HG02852 (cell line): ENCODE data around the gene GNAI1.

Source experiments
- ATAC-seq: cut with Tn5 transposase; IDR thresholded peaks from one replicate; pipeline ENCODE4 v1.9.1; 2021; ENCODE audit warnings: mild to moderate bottlenecking, moderate library complexity; ENCODE audit not compliant: unreplicated experiment

The GNAI1 gene

DNA sequence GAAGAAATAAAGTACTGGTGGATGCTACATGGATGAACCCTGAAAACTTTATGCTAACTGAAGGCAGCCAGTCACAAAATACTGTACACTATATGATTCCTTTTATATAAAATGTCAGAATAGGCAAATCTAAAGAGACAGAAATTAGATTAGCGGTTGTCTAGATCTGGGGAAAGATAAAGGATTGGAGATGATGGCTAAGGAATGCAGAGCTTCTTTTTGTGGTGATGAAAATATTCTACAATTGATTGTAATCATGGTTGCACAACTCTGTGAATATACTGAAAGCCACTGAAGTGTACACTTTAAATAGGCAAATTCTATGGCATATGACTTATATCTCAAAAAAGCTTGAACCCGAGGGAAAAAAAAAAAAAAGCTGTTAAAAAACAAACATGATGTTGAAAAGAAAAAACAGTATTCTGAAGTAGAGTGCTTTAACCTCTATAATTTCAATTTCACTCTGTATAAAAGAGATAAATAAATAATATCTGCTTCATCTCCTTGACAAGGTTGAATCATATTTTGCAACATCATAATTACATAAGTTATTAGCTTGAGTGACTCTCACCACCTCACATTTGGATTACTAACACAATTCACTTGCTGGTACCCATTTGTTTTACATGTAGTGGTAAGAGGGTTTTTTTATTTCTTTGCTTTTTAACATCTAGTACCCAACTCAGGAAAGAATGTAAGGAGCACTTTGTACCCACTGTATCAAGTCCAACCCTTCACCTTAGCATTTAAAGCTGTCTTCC is 2.8 kb upstream of the GNAI1 start:
- ATAC-seq = no peak

DNA sequence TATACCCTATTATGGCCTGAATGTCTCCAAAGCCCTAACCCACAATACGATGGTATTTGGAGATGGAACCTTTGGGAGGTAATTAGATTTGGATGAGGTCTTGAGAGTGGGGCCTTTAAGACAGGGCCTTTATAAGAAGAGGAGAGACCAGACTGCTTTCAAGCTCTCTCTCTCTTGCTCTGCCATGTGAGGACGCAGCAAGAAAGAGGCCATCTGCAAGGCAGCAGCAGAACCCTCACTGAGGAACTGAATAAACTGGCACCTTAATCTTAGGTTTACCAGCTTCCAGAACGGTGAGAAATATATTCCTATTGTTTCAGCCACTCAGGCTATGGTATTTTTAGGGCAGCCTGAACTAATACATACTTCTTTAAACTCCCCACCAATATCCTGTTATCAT is 2.0 kb upstream of the GNAI1 start:
- ATAC-seq = no peak

DNA sequence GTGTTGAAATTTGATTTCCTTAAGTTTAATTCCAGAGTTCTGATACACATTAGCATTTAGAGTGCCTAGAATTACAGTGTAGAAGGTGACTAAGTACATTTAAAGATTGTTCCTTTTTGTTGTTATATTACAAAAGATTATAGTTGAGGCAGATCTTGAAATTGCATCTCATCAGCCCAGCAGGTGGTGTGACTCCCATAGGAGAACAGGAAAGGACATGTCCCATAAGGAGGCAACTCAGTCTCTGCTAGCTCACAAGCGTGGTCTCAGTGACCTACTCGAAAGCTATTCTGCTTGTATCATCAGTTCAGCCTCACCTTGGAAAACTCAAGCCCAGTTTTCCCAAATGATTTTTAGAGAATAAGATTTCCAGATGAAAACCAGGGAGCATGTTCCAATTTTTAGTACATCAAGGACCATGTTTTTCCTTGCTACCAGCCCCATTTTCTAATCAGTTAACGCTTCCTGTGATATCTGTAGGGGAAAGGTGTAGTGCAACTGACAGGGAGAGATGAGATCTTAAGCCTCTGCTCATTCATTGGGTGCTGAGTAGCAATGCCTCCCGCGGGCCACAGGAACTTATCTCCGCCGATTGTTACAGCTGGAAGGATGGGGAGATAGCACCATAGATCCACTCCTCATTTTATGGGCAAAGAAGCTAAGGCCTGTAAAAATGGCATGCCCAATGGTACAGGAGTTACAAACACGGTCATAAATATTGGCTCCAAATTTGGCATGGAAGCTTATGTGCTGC is 1.1 kb upstream of the GNAI1 start:
- no peak for ATAC-seq

DNA sequence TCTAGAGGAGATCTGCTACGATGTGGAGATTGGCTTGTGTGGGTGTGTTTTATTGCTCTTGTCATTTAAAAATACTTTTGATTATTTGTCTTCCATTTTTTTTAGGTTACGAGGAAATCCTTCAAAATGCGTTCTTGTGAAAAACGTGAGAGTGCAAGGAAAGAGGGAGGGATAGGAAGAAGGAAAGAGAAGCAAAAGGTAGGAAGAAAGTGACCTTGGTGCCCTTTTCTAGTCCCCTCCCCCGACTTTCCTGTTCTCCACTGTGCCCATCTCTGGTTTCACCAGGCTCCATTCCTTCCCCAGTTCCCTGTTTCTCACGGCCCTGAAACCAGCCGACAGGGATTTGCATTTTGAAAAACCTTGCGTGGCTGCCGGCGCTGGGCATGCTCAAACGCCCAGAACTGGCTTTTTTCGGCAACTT is 506 bp upstream of the GNAI1 start:
- no peak for ATAC-seq

DNA sequence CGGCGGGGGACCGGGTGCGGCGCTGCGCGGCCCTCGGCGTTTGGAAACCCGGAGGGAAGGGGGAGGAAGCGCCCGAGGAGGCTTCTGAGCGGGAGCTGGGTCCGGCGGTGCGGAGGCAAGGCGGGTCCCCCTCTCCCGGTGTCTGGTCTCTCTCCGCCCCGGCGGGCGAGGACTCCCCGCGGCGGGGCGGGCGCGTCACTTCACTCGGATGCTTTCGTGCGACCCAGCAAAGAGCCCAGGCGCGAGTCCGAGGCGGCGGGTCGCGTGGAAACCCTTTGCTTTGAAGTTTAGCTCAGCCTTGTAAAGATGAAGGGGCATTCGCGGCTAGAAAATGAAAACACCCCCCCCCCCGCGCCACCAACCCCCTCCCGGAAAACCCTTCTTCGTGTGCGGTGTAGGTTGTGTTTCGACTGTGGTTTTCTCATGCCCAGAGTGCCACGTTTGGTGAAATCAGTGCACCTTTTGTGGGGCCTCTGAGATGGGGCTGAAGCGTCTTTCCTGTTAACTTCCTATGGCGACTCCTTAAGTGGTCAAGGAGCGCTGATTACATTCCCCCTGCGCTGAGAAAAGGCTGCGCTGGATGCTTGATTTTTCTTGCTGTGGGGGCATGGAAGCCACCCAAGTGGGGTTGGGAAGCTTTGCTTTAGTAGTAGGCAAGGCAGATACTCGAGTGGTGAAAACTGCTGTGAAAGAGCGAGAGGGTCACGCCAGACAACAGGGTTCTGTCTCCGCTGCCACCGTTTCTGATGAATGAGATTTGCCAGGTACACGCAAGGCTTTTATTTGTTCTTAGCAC is 876 bp downstream of the GNAI1 start:
- ATAC-seq = no peak

DNA sequence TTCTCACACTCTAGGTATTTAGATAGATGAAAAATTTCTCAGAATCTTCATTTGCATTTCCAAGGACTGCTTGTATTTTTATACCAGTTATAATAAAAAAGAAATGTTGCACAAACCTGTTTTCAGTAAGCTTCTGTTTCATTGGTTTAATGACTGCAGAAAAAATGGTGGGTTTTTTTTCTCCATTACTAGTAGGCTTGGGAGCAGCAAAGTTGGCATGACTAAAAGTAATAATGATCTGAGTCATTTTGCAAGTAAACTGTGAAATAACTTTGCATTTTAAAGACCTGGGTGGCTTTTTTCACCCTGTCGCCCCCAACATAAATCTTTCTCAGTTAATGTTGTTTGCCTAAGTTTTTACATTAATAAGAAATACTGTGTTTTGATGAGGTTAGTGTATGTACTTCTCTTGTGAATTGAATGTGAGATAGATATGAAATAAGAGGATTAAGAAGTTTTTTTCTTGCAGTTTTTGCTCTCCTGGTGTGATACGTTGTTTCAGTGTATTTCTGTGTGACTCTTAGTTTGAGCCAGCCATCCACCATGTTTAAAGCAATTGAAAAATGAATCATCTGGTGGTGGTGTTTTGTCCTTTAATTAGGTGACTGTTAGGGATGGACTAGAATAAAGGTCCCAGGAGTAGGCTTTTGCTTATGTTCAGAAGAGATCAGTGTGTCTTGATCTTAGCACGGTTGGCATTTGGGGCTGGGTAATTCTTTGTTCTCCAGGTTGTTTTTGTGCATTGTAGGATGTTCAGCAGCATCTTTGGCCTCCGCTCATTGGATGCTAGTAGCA is 1.8 kb downstream of the GNAI1 start:
- no peak for ATAC-seq

DNA sequence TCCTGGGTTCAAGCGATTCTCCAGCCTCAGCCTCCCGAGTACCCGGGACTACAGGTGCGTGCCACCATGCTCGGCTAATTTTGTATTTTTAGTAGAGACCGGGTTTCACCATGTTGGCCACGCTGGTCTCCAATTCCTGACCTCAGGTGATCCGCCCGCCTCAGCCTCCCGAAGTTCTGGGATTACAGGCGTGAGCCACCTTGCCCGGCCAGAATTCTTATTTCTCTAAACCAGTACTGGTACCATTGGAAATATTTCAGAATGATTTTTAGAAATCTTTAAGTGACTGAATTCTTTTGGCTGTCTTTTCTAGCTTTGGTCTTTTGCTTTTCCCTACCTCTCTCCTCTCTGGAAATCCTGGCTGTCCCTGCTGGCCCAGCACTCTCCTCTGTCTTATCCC is 2.8 kb downstream of the GNAI1 start:
- ATAC-seq = no peak

DNA sequence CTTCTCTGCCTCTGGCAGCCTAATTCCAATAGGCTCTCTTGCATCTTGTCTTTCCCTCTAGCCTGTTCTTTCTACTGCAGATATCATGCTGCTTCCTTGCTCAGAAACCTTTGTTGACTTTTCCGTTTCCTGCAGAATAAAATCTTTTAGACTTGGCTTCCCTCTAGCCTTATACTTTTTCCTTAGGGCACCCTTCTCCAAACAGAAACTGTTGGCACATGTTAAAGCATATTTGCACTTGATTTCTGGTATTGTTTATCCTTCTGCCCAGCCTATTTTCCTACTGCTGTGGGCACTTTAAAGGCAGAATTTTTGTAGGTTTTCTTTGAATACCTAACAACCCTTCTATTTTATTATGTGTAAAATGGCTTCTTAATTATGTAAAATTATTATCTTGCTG is 4.6 kb downstream of the GNAI1 start:
- ATAC-seq = no peak

DNA sequence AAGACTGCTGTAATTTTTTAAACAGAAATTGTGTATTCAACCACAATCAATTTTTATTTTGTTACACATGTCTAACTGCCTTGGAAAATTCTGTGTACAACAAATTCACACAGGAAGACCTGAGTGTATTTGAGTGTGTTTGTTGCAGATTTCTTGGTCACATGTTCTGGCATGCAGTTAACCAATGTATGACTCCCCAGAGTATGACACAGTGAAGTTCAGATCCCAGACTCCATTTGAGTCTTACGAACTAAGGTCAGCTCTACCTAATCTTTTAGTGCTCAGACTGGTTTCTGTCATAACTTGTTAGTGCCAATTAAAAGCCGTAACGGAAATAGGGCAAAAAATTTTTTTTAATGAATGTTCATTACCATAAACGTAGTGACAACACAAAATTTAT is 5.8 kb downstream of the GNAI1 start:
- ATAC-seq = no peak

DNA sequence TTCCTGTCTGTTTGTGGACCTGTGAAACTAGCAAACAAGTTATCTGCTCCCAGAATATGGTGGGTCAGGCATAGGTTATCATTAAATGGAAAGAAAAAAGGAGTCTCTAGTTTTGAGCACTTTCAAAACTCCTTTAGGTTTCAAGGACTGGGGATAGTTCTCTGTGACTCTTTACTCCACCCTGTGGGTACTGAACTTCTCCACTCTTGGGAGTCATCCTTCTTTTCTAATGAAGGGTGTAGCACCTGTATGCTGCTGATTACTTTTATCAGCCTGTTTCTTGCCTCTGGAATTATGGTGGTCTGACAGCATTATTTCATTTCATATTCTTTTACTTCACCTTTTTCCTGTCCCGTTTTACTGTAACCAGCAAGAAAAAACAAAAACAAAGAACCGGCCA is 6.7 kb downstream of the GNAI1 start:
- ATAC-seq = no peak

DNA sequence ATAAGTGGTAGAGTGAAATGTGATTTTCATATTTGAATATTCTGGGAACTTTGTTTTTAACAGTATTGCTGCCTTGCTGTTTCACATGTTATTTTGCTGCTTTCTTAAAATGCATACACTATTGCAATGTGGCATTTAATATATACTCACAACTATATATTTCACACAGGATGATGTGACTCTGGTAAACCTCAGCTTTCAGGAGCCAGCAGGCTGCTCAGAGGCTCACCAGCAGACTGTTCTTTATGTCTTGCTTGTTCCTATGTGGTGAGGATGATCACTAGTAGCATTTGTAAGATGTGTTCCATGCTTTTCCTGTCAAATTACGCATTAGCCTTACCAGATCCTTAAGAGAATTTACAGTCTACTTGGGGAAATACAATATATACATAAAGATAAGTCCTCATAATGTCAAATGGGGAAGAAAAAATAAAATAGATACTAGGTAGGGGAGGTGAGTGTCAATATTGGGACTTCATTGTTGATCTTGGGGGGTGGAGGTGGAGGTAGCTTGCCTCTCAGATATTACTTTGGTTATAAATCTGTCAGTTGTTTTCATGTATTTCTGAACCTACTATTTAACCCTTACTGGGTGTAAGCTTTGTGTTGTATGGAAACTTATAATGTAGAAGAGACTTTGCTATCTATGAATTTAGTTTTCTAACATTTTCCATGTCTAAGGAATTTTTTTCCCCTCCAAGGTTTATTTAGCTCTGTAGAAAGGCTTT is 8.4 kb downstream of the GNAI1 start:
- ATAC-seq = no peak

DNA sequence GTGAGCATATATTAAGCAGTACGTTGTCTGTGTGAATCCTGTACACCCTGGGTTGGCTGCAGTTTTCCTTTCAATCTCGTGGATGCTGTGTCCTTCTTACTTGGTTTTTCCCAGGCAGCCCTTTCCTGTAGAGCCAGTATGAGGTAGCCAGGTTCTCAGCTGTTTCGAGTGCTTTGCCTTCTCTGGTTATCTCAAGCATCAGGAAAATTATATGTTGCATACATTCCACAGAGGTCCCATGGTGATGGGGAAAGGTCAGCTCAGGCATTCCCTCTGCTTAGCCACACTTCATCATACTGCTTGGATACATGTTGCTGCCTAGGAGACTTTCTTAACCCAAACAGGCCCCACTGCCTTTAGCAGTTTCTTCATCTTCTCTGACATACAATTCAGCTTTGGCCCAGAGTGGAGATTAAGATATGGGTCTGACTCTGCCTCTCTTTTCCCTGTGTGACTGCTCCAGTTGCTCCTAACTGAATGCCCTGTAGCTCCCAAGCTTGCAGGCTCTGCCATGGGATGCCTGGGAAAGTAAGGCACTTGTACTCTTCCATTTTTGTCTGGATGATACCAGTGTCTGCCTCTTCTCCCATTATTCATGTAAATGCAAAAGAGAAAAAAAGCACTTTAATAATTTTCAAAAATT is 11.3 kb downstream of the GNAI1 start:
- no peak for ATAC-seq

DNA sequence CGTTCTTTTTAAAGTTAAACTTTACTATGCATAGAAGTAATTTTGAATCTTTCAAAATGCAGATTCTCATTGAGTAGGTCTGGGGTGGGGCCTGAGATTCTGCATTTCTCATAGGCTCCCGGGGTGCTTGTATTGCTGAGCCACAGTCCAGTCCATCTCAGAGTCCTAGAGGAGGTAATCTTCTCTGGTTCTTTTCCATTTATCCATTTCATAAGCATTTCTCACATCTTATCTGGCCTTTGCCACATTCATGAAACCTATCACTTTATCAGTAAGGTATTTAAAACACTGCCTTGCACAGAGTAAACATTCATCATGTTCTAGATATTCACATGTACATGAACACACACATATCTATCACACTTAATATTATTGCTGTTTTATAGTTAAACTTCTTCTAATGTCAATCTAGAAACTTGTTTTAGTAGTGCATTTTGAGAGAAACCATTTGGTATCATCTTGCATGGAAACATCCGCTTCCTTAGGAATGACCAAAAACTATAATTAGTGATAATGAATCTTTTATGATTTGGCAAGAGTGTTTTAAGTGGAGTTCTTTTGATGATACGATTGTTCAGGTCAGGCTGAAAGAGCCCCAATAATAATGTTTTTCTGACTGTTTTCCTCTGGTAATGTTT is 12.0 kb downstream of the GNAI1 start:
- no peak for ATAC-seq

DNA sequence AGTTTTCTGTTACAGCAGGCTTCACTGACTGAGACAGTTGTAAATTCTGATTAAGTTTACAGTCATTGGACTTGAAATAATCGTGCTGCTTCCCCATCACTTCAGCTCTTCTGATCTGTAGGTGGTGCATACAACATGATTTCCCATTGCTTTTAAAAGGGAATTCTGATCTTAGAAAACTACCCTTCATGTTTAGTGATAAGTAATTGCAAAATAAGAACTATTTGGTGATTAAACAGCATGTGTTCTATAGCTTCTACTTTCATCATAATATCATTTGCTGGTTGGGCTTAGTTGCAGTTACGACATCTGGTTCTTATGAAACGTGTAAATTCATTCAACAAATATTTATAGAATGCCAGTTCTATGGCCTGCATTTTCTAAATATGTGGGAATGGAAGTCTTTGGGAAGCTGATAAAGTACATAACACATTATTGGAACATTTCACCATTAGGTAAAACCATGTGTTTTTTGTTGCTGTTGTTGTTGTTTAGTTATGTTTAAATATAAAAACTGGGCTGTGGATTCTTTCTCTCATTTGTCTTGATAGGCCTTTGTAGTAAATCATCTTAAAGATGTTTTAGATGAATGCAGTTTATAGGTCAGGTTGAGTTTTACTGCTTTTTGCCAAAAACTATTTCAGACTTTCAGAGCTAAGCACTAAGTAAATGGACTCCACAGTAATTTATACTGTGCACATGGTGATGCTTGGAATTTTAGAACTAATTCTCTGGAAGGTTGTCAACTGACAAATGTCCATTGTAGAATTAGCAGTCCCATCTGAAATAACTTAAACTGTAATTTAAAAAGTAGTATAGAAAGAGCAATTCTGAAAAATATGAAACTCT is 13.1 kb downstream of the GNAI1 start:
- ATAC-seq = no peak

DNA sequence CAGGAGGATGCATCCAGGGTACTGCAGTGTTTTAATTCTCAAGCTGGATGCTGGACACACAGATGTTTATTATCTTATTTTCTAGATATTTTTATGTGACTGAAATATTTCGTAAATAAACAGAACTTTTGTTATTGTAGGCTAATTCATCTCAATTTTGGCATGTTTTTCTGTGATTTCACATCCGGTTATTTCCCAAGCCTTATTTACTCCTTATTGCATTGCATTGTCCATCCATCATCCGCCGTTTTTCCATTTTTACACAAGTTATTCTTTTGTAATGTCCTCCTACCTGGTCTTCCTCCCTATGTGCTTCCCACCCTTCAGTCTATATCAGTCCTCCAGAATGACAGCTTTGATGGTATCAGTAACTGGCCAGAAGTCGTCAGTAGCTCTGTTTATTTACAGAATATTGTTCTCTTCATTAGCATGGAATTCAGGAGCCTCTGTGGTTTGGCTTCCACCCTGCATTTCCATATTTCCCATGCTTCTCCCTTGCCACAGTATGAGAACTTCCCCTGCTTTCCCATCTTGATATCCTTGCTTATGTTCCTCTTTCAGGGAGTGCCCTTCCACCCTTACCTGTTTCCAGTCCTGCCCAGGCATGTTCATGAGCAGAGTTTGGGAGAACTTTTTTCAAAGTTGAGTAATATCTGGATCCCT is 16.1 kb downstream of the GNAI1 start:
- no peak for ATAC-seq

DNA sequence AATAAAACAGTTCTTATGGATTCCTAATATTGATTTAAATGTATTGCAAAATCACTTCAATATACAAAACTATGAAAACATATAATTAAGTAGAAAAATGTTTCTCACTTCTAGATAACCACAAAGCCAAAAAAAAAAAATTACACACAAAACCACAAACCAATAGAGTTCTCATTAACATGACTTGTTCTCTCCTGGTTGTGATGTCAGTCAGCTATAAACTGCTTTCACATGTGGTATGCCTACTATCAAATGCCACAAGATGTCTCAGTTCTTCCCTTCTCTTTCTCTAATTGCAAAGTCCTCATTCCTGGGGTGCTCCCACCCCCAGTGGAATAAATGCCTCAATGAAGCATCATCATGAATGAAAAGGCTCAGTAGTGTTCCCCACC is 16.6 kb downstream of the GNAI1 start:
- ATAC-seq = no peak

DNA sequence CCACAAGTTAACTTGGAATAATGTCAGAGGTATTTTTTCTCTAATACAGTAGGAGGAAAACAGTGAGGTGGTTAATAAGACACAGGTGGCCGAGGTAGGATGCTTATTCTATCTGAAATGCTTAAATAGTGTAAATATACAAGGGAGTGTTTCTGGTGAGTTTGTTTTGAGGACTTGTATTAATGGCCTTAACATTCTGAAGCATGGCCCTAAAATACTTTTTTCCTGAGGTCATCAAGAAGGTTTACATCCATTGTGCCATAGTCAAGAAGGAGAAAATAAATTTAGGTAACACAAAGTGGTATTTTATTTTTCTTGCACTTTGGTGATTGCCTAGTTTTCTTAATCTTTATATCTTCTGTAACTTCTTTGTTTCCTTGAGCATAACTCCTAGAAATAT is 18.8 kb downstream of the GNAI1 start:
- no peak for ATAC-seq
